Type B pancreatic cell (in vitro differentiated cells): ENCODE results near the gene BAMBI. TPM values are rescaled to one million over a fixed set of nuclear protein-coding genes. Genes with fewer than 3 reads are reported as not detected.

ENCODE experiments used
- DNase-seq: peaks from one replicate; pipeline ENCODE4 v3.0.0; 2021; ENCODE audit warnings: mixed read lengths; ENCODE audit not compliant: unreplicated experiment; ENCODE audit errors: extremely low spot score
- H3K27ac Mint-ChIP-seq: 2 replicates; pipeline ENCODE4 v1.8.0; 2021; ENCODE audit warnings: mild to moderate bottlenecking, mixed read lengths
- H3K27me3 Mint-ChIP-seq: 2 replicates; pipeline ENCODE4 v1.8.0; 2021; ENCODE audit warnings: mixed read lengths
- H3K36me3 Mint-ChIP-seq: 2 replicates; pipeline ENCODE4 v1.8.0; 2021; ENCODE audit warnings: mixed read lengths
- H3K4me1 Mint-ChIP-seq: one replicate; pipeline ENCODE4 v1.8.0; 2021; ENCODE audit warnings: mixed read lengths; ENCODE audit not compliant: unreplicated experiment
- H3K4me3 Mint-ChIP-seq: 2 replicates; pipeline ENCODE4 v1.8.0; 2021; ENCODE audit warnings: mild to moderate bottlenecking, mixed read lengths
- H3K9me3 Mint-ChIP-seq: 2 replicates; pipeline ENCODE4 v1.8.0; 2021; ENCODE audit warnings: mixed read lengths
- total RNA-seq: library from RNA; stranded (reverse); gene quantifications from 2 replicates; pipeline ENCODE4 v1.2.1, GENCODE V29; 2021; ENCODE audit warnings: low replicate concordance
- TF ChIP-seq, protein P1 (sequence below): fragments of 200-600 bp; sonication (generic); conservative IDR thresholded peaks from 2 replicates; pipeline ENCODE4 v1.5.0; 2021; ENCODE audit warnings: antibody characterized with exemption, mild to moderate bottlenecking

BAMBI gene
- total RNA-seq, 1 donor from 2014 or later: 57.3 TPM

- Mint-ChIP-seq H3K9me3 (no peaks in the 10 kb centered on the region), H3K4me3 (no peak overlapping the region), H3K27me3 (peaks cover 6% of the 10 kb centered on the region), H3K4me1 (no peaks in the 10 kb centered on the region), H3K36me3 (no peaks in the 10 kb centered on the region), H3K27ac (no peak overlapping the region)
- no peak for DNase-seq
- TF ChIP-seq, protein P1, sequence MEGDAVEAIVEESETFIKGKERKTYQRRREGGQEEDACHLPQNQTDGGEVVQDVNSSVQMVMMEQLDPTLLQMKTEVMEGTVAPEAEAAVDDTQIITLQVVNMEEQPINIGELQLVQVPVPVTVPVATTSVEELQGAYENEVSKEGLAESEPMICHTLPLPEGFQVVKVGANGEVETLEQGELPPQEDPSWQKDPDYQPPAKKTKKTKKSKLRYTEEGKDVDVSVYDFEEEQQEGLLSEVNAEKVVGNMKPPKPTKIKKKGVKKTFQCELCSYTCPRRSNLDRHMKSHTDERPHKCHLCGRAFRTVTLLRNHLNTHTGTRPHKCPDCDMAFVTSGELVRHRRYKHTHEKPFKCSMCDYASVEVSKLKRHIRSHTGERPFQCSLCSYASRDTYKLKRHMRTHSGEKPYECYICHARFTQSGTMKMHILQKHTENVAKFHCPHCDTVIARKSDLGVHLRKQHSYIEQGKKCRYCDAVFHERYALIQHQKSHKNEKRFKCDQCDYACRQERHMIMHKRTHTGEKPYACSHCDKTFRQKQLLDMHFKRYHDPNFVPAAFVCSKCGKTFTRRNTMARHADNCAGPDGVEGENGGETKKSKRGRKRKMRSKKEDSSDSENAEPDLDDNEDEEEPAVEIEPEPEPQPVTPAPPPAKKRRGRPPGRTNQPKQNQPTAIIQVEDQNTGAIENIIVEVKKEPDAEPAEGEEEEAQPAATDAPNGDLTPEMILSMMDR: no peak
Measured at GRCh38 chr10:28633750-28634149, 43.6 kb upstream of the BAMBI start.

DNA sequence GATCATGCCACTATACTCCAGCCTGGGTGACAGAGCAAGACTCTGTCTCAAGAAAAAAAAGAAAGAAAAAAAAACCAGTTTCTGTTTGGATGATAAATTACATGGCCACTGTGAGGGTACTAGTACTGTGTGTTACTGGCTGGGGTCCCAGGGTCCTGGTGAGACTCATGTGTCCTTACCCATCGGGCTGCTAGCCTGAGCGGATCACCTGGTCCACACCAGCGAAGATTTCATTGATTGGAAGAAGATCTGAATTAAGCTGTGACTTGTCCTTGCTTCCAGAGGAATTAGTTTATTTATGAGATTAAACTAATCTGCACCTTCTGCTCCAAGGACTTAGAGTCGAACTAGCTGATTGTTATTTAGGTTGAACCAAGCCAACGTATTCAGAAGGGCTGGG lies 40.0 kb upstream of the BAMBI start:
- TF ChIP-seq, protein P1: no peak
- Mint-ChIP-seq H3K9me3 (no peaks in the 10 kb centered on the region), H3K27ac (no peak overlapping the region), H3K27me3 (peaks cover 4% of the 10 kb centered on the region), H3K4me3 (no peak overlapping the region), H3K36me3 (no peaks in the 10 kb centered on the region), H3K4me1 (no peaks in the 10 kb centered on the region)
- DNase-seq: no peak

GRCh38 chr10:28638392-28638791 lies 38.9 kb upstream of the BAMBI start:
- TF ChIP-seq, protein P1: no peak
- Mint-ChIP-seq H3K36me3 (no peaks in the 10 kb centered on the region), H3K9me3 (no peaks in the 10 kb centered on the region), H3K27me3 (peaks cover 4% of the 10 kb centered on the region), H3K4me1 (no peaks in the 10 kb centered on the region), H3K27ac (no peak overlapping the region), H3K4me3 (no peak overlapping the region)
- DNase-seq: no peak

DNA sequence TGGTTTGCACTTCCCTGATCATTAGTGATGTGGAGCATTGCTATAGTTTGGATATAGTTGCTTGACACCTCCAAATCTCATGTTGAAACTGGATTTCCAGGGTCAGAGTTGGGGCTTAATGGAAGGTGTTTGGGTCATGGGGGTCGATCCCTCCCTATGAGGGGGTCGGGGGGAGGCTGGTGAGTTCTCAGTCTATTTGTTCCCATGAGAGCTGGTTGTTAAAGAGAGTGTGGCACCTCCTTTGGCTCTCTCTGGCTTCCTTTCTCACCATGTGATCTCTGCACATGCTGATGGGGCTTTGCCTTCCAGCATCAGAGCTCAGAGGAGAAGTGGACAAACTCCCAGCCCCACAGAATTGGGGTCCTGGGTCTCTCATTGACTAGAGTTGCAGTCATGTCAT lies 36.8 kb upstream of the BAMBI start:
- Mint-ChIP-seq H3K4me3 (no peak overlapping the region), H3K9me3 (no peaks in the 10 kb centered on the region), H3K27me3 (peaks cover 2% of the 10 kb centered on the region), H3K4me1 (no peaks in the 10 kb centered on the region), H3K36me3 (no peaks in the 10 kb centered on the region), H3K27ac (no peak overlapping the region)
- no peak for DNase-seq
- TF ChIP-seq, protein P1: no peak

DNA sequence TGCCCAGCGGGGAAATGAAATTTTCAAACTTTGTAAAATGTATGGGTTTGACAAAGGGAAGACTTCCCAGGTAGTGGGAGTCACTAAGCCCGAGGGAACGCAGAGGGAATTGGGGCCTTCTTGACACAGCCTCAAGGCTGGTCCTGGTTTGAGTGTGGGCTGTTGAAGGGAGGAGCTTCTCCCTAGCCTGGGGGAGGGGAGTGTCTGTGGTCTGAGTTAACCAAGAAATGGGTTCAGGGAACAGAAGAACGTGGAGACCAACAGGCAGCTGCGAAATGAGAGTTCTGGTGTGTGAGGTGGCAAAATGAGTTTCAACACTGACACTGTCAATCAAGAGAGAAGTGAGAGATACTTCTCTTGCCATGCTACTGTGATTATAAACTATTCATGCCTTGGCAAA lies 32.7 kb upstream of the BAMBI start:
- Mint-ChIP-seq H3K4me1 (no peaks in the 10 kb centered on the region), H3K27me3 (no peaks in the 10 kb centered on the region), H3K36me3 (no peaks in the 10 kb centered on the region), H3K4me3 (no peak overlapping the region), H3K9me3 (peaks cover 6% of the 10 kb centered on the region), H3K27ac (no peak overlapping the region)
- TF ChIP-seq, protein P1: no peak
- DNase-seq: no peak

DNA sequence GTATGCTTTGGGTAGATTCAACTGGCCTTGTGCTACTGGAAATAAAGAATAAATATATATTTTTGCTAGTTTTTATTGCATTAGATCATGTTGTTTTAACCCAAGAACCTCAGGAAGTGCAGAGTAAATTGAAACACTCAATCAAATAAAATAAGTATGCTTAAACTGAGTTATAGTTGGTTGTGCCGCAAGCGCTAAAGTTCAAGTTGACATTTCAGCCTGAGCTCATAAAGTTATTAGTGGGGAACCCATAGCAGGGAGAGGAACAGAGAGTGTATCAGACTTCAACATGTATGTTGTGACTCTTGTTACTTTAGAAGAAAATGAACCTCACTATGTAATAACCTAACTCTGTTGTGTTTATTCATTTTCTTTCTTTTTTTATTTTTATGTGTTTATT lies 25.2 kb upstream of the BAMBI start:
- H3K9me3 Mint-ChIP-seq: peaks cover 6% of the 10 kb centered on the region
- H3K36me3 Mint-ChIP-seq: no peaks in the 10 kb centered on the region
- DNase-seq: no peak
- H3K4me1 Mint-ChIP-seq: no peaks in the 10 kb centered on the region
- H3K4me3 Mint-ChIP-seq: no peak overlapping the region
- no peaks in the 10 kb centered on the region for H3K27me3 Mint-ChIP-seq
- no peak overlapping the region for H3K27ac Mint-ChIP-seq
- TF ChIP-seq, protein P1: no peak
